Adipocyte (in vitro differentiated cells): ENCODE measurements around the gene STAT4.

Experiments
- DNase-seq: peaks from one replicate; pipeline ENCODE4 v3.0.0-alpha.2; 2015; ENCODE audit warnings: low read depth
- H3K27me3 ChIP-seq: replicated peaks from 2 replicates; pipeline ENCODE4 v1.7.0; 2013; ENCODE audit warnings: mild to moderate bottlenecking, low read length, moderate library complexity; ENCODE audit not compliant: control insufficient read depth, insufficient read depth
- H3K36me3 ChIP-seq: 2 replicates; pipeline ENCODE4 v1.7.0; 2013; ENCODE audit warnings: low read length, mild to moderate bottlenecking, moderate library complexity; ENCODE audit not compliant: control insufficient read depth, insufficient read depth, severe bottlenecking
- H3K4me1 ChIP-seq: 2 replicates; pipeline ENCODE4 v1.7.0; 2013; ENCODE audit warnings: mild to moderate bottlenecking, low read length, moderate library complexity; ENCODE audit not compliant: control insufficient read depth, insufficient read depth
- H3K4me3 ChIP-seq: 2 replicates; pipeline ENCODE4 v1.7.0; 2013; ENCODE audit warnings: mild to moderate bottlenecking, low read length, moderate library complexity
- H3K9ac ChIP-seq: 2 replicates; pipeline ENCODE4 v1.7.0; 2013; ENCODE audit warnings: mild to moderate bottlenecking, low read length, moderate library complexity
- H3K9me3 ChIP-seq: 2 replicates; pipeline ENCODE4 v1.7.0; 2013; ENCODE audit warnings: mild to moderate bottlenecking, low read length, moderate library complexity; ENCODE audit not compliant: control insufficient read depth

STAT4 gene

DNA sequence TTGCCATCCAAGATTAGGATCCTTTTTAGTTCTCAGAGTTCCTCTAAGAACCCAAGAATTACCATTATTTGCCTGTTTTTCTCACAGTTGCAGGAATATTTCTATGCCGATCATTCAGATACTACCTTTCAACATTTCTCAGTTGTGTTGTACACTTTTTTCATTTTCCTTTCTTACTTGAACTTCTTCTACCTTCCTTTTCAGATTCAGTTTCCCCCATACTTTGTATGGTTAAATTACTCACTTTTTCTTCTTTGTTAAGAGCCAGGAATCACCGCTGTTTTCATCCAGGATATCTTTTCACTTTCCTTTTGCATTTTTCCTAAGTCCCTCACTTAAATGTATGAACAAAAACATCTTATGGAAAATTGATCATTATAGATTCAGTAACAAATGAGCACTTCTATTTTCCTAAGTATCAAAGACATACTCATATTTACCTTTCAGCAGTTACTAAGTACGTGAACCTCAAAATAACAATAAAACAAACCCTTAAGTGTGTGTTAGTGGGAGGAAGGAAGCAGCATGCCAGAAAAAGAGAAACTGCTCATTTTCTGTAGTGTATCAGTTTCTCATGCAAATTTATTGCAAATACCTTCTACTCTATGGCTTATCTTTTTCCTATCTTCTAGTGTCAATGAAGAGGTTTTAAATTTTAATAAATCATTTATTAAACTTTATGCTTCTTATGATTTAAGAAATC is 72.5 kb downstream of the STAT4 start:
- H3K4me3 ChIP-seq: peak overlapping the region; percentile 70
- H3K9ac ChIP-seq: peak overlapping the region; percentile 22
- no peak for DNase-seq
- H3K9me3 ChIP-seq: no peaks in the 10 kb centered on the region
- no peaks in the 10 kb centered on the region for H3K27me3 ChIP-seq
- H3K36me3 ChIP-seq: no peaks in the 10 kb centered on the region
- no peaks in the 10 kb centered on the region for H3K4me1 ChIP-seq

DNA sequence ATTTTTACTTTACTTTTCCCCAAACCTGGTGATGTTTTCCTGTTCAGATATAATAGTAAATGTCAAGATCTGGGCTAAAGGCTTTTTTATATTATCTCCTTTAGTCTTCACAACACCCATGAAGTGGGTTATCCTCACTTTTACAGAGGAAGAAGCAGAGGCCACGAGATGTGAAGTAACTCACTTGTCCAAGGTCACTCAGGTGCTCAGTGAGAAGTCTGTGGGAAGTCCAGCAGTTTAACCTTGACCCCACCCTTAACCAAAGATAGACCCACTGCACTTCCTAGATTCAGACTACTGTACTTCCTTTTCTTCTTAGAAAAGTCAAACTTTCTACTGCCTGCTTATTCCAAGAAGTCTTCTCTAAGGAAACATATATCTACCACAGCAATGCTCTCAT is 80.5 kb downstream of the STAT4 start:
- Histone ChIP-seq H3K4me1 (peaks cover 24% of the 10 kb centered on the region), H3K36me3 (no peaks in the 10 kb centered on the region), H3K9ac (no peak overlapping the region), H3K9me3 (no peaks in the 10 kb centered on the region), H3K27me3 (no peaks in the 10 kb centered on the region), H3K4me3 (no peak overlapping the region)
- DNase-seq: no peak

DNA sequence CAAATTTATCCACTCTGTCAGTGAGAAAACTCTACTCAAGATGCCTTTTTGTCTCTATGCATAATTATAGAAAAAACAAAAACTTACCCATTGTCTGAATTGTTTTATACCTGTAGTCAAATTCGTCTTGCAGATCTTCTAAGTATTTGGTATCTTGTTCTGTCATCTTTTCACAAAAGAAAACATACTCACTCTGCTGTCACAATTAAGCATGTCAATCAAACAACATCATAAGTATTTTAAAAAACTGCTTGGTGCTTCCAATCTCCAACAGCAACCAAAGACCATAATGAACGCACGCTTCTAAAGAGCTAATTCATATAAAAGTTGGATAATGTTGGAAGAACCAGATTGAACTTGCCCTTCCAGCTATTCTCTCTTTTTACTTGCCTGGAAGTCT is 81.2 kb downstream of the STAT4 start:
- Histone ChIP-seq H3K36me3 (no peaks in the 10 kb centered on the region), H3K4me1 (peaks cover 25% of the 10 kb centered on the region), H3K9ac (no peak overlapping the region), H3K9me3 (no peaks in the 10 kb centered on the region), H3K4me3 (no peak overlapping the region), H3K27me3 (no peaks in the 10 kb centered on the region)
- DNase-seq: no peak

DNA sequence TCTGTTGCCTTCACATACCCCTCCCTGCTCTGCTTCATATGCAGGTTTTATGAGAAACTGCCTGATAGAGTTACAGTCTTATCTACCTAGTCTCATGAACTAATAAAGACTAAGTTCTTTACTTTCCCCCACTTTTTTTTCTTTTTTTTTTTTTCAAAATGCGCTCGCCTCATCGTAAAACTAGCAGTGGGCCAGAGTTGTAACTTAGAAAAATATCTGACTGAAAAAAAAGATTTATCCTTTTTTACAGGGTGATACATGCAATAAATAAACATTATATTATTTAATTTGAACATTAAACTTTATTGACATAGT is 83.9 kb downstream of the STAT4 start:
- Histone ChIP-seq H3K9ac (no peak overlapping the region), H3K36me3 (no peaks in the 10 kb centered on the region), H3K4me3 (no peak overlapping the region), H3K27me3 (no peaks in the 10 kb centered on the region), H3K9me3 (no peaks in the 10 kb centered on the region), H3K4me1 (peaks cover 25% of the 10 kb centered on the region)
- DNase-seq: no peak

DNA sequence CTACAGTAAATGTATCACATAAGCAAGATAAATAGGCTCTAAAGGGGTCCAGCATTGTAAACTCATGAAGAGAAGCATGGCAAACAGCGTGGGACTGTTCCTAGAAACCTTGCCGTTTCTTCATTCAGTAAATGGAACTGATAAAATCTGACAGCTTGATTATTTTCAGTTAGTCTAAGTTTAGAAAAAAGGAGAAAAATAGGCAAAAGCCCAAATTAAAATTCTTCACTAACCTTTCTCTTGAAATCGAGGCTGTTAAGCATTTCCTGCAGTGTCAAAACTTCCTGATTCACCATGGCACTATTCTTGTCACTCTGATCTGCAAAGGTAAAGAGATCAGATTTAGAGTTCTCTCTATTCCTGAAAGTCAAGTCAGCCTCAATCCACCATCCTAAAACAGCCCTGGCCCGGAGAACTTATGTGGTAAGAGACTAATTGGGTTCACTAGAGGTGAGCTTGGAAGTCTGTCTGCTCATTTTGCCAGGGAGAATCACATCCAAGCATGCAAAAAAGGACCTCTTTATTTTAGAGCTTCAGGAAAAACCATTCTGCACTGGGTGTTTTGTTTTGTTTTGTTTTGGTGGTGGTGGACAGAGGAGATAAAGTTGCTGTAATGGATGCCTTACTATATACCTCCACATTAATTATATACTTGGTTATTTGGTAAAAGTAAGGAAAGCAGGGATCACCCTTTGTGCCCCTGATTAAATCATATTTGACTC is 84.4 kb downstream of the STAT4 start:
- peak; percentile 18 for DNase-seq
- Histone ChIP-seq H3K36me3 (no peaks in the 10 kb centered on the region), H3K27me3 (no peaks in the 10 kb centered on the region), H3K4me1 (peaks cover 25% of the 10 kb centered on the region), H3K4me3 (peak overlapping the region; percentile 61), H3K9ac (peak overlapping the region; percentile 40), H3K9me3 (no peaks in the 10 kb centered on the region)

DNA sequence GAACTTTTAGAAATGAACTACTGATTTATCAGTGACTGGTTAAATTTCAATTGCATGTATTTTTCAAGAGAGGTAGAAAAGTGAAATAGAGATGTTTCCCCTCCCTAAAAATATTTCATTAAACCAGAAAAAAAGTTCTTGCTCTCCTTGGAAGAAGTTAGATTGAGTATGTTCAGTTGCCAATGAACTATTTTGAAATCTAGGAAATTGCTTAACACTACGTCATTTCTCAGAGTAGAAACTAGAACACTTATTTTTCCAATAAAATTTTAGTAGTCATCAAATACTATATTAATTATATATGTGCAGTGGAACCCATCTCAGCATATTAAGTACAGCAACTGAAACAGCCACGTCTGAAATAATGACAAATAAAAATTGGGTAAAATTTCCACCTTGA is 85.0 kb downstream of the STAT4 start:
- Histone ChIP-seq H3K4me1 (peaks cover 25% of the 10 kb centered on the region), H3K9me3 (no peaks in the 10 kb centered on the region), H3K36me3 (no peaks in the 10 kb centered on the region), H3K4me3 (peak overlapping the region; percentile 61), H3K9ac (peak overlapping the region; percentile 40), H3K27me3 (no peaks in the 10 kb centered on the region)
- peak; percentile 38 for DNase-seq

DNA sequence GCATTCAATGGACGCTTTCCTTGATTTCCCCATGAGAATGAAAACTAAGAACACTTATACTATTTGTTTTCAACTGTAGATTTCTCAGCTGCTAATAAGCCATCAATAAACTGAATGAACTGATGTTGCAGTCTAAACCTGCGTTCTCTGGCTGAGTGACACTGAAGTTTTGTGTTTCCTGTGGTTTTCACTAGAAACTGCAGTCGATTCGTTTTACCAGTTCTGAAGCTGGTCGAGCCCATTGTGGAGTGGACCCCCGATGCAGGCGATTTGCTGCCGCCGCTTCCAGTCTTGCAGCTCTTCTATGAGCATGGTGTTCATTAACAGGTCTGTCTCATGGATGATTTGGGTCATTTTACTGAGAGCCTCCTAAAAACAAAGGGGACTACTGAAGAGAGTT is 86.2 kb downstream of the STAT4 start:
- Histone ChIP-seq H3K9ac (no peak overlapping the region), H3K4me3 (no peak overlapping the region), H3K27me3 (no peaks in the 10 kb centered on the region), H3K4me1 (peaks cover 25% of the 10 kb centered on the region), H3K9me3 (no peaks in the 10 kb centered on the region), H3K36me3 (no peaks in the 10 kb centered on the region)
- no peak for DNase-seq

DNA sequence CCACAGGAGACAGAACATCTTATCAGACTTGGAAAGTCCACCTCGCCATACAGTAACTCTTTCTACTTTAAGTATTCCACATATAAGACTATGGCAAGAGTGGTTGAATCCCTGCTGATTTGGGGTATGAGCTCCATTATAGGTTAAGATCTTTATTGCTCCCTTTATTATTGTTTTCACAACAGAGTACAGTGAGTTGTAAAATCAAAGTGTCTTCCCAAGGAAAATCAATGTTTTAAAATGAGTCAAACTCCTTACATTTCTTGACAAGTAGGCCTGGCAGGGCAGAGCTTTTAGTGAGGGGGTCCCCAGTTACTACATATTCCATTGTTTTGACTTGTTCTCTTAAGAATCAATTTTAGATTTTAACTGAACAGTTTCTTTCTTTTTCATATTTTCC is 87.2 kb downstream of the STAT4 start:
- no peaks in the 10 kb centered on the region for H3K9me3 ChIP-seq
- no peak for DNase-seq

DNA sequence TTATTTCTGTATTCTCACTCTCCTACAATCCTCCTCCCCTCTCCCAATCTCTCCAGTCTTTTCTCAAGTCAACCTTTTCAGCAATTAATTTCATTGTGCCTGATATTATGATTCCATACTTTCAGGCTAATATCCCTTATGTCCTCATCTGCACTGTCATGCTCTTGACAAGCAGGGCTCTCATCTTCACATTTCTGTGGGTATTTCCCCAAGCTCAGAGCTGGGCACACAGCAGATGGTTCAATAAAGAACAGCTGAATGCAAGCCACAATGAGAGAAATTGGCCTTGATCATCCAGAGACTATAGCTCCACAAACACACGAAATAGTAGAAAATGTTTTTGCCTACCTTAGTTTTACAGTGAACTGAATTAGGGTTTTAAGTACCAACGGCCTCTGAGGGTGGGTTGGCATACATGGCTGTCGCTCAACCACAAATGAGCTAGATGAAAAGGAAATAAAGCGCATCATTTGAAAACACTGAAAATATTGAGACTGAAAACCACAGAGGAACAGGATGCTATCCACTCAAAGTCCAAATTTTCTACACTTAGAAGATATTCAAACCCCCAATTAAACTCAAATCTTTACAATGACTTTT is 89.3 kb downstream of the STAT4 start:
- Histone ChIP-seq H3K36me3 (no peaks in the 10 kb centered on the region), H3K9ac (no peak overlapping the region), H3K9me3 (no peaks in the 10 kb centered on the region), H3K4me3 (no peak overlapping the region), H3K27me3 (no peaks in the 10 kb centered on the region), H3K4me1 (peaks cover 11% of the 10 kb centered on the region)
- no peak for DNase-seq

More for the DNA sequence above, 87.2 kb downstream of the STAT4 start:
- Histone ChIP-seq H3K36me3 (no peaks in the 10 kb centered on the region), H3K4me1 (peaks cover 22% of the 10 kb centered on the region), H3K4me3 (no peak overlapping the region), H3K9ac (no peak overlapping the region), H3K27me3 (no peaks in the 10 kb centered on the region)

DNA sequence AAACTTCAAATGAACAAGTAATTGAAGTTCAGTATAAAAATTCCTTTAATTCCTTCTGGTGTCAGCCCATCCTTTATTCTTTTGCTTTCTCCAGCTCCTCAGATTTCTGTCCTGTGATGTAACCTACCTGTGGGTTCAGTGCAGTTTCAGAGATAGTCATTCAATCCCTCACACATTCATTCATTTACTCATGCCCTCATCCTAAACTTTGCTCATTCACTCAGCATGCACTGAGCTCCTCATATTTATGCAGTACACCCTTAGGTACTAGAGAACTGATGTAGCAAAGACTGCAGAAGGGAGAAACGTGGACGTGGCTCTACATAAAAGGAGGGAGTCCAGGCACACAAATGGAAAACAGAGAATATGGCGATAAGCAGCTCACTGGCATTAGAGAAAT is 91.5 kb downstream of the STAT4 start:
- Histone ChIP-seq H3K27me3 (no peaks in the 10 kb centered on the region), H3K9ac (no peak overlapping the region), H3K4me3 (no peak overlapping the region), H3K4me1 (no peaks in the 10 kb centered on the region), H3K9me3 (no peaks in the 10 kb centered on the region), H3K36me3 (no peaks in the 10 kb centered on the region)
- DNase-seq: no peak

DNA sequence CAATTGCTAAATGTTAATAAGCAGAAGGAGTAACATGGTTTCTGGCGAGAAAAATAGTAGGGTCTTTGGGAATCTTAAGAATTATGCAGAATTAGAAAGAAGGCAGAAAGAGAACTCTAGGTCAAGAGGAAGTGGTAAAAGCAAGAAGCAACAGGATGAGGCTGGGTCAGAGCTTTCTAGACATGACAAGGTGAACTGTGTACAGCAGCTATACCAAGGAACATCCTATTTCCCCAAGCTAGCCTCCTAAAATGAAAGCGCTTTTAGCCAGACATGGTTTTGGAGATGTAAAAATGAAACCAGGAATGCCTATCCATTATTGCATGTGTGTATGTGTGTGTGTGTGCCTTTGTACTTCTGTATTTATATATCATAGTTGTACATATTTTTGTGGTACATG is 94.6 kb downstream of the STAT4 start:
- Histone ChIP-seq H3K36me3 (no peaks in the 10 kb centered on the region), H3K27me3 (no peaks in the 10 kb centered on the region), H3K4me3 (no peak overlapping the region), H3K9ac (no peak overlapping the region), H3K9me3 (no peaks in the 10 kb centered on the region), H3K4me1 (peaks cover 19% of the 10 kb centered on the region)
- DNase-seq: no peak
